Stimulated activated naive B cell treated with anti-CD40 and anti-IgM and Interleukin-4, amounts not matched to agents 10 μg/mL and 1 μg/mL and 100 μg/mL, for 72 hours (primary cell): ENCODE measurements around the gene RTL10.
A peak's percentile ranks its signal among the peaks of the same experiment; 100 is the strongest.

Experiments used
- ATAC-seq, 2 donors: fragments of 150-1000 bp; cut with Tn5 transposase; replicated peaks; 2 replicates each; pipeline ENCODE4 v1.10.0; 2021; ENCODE audit warnings: moderate library complexity in 1 of 2
- DNase-seq: peaks from one replicate; pipeline ENCODE4 v3.0.0; 2021
- H3K27ac Mint-ChIP-seq: one replicate; pipeline ENCODE4 v1.8.0; 2022; ENCODE audit warnings: mild to moderate bottlenecking, mixed read lengths
- H3K27me3 Mint-ChIP-seq, 2 donors: one replicate each; pipeline ENCODE4 v1.8.0; 2022; ENCODE audit warnings: mixed read lengths in 2 of 2
- H3K36me3 Mint-ChIP-seq, 2 donors: one replicate each; pipeline ENCODE4 v1.8.0; 2022; ENCODE audit warnings: mixed read lengths in 2 of 2, mild to moderate bottlenecking in 1 of 2
- H3K4me1 Mint-ChIP-seq, 2 donors: one replicate each; pipeline ENCODE4 v1.8.0; 2022; ENCODE audit warnings: mixed read lengths in 2 of 2, mild to moderate bottlenecking in 1 of 2
- H3K4me3 Mint-ChIP-seq, 2 donors: one replicate each; pipeline ENCODE4 v1.8.0; 2022; ENCODE audit warnings: mild to moderate bottlenecking in 2 of 2, mixed read lengths in 2 of 2, moderate library complexity in 1 of 2
- H3K9me3 Mint-ChIP-seq, 2 donors: one replicate each; pipeline ENCODE4 v1.8.0; 2022; ENCODE audit warnings: mixed read lengths in 2 of 2, mild to moderate bottlenecking in 1 of 2

Gene RTL10

DNA sequence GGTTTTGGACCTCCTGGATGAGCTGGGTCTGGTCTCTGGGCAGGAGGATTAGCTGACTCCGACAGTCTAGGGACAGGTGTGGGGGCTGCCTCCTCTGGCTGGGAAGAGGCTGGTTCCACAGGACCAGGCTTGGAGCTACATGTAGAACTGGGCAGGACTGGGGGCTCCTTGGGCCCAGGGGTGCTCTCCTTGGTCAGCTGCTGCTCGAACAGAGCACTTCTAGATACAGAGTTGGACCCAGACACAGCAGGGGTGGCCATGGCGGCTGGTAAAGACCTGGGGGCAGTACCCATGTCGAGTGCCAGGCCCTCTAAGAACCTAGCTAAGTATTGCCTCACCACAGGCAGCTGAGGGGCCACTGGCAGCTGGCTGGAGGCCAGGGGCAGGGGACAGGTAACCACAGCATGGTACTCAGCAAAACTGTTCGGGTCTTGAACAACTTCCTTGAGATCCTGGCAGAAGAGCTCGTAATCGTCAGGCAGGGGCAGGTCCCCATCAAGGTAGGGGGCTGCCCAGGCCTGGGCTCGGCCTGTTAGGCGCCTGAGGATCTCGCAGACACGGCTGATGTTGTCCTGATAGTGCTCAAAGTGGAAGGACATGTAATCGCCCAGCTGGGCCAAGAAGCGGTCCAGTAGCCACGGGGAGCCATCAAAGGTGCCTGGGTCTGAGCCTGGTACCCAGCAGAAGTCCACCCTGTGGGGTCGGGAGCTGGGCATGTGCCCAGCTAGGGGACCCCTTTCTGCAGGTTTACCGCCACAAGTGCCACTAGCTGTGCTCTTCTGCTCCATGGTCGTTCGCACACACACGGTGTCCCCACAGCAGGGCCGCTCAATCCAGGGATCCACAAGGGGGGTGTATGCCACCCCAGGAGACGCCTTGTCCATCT lies 3.1 kb downstream of the RTL10 start:
- ATAC-seq (no peak), DNase-seq (no peak)
- Mint-ChIP-seq H3K27me3 (no peaks in the 10 kb centered on the region), H3K4me3 (peak overlapping the region in 1 of 2 donors; percentile 32), H3K27ac (peak overlapping the region; percentile 22), H3K9me3 (no peaks in the 10 kb centered on the region), H3K4me1 (peaks cover 34 to 36% of the 10 kb centered on the region in 2 donors), H3K36me3 (peaks cover 30 to 52% of the 10 kb centered on the region in 2 donors)

DNA sequence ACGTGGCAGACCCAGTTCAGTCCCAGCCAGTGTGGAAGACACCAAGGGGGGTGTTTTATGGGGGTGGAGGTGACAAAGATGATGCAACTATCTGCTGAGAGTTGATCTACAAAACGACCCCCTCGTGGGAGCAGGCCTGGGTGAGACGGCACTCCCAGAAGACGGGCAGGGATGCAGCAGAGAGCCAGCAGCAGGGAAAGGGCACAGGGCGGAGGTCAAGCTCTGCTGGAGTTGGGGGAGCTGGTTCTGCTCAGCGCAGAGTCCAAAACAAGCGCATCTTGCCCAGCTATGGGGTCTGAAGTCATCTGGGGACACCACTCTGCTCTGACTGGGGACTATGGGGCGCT lies 3.9 kb downstream of the RTL10 start:
- no peak for DNase-seq
- peaks cover 32% of the 10 kb centered on the region in 2 donors for H3K4me1 Mint-ChIP-seq
- ATAC-seq, result no peak
- no peaks in the 10 kb centered on the region for H3K9me3 Mint-ChIP-seq
- no peak overlapping the region for H3K27ac Mint-ChIP-seq
- no peak overlapping the region for H3K4me3 Mint-ChIP-seq
- H3K27me3 Mint-ChIP-seq, result no peaks in the 10 kb centered on the region
- H3K36me3 Mint-ChIP-seq, result peaks cover 31 to 53% of the 10 kb centered on the region in 2 donors

DNA sequence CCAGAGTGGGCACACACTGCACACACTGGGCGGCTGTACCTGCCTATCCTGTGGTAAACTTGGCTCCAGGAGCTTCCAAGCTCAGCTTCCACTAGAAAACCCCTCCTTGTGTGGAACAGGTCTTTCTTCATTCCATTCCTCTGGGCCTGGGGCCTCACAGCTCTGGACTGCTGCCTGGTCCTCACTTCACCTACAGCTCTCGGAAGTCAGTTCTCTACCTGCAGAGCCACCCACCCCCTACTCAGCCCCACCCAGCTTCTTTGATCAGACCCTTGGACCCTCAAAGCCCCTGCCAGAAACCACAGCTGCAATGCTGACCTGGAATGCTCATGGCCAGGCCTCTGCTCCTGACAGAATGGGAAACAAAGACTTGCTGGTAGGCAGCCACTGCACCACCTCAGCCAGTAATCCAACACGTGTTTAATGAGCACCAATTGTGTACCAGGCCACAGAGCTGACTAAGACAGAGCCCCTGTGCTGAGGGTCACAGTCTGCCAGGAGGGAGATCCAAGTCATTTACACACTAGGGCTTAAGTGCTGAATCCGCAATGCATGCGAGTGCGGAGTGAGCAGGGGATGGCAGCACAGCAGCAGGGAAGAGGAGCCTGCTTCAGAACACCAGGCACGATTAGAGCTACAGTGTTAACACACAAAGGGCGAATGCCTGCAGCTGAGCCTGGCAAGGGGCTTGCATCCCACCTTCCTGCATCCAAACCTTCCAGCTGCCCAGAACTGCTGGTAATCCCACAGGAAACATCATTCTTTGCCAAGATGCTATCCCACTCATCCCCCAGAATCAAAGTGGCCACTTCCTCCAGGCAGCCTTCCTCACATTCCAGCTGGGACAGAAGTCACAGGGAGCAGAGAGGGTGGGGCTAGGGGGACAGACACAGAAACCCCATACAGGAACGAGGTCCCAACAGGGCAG lies 4.6 kb downstream of the RTL10 start:
- Mint-ChIP-seq H3K27ac (no peak overlapping the region), H3K9me3 (no peaks in the 10 kb centered on the region), H3K4me3 (no peak overlapping the region), H3K27me3 (no peaks in the 10 kb centered on the region), H3K4me1 (peaks cover 36 to 37% of the 10 kb centered on the region in 2 donors), H3K36me3 (peaks cover 32 to 56% of the 10 kb centered on the region in 2 donors)
- ATAC-seq, result no peak
- DNase-seq, result no peak

DNA sequence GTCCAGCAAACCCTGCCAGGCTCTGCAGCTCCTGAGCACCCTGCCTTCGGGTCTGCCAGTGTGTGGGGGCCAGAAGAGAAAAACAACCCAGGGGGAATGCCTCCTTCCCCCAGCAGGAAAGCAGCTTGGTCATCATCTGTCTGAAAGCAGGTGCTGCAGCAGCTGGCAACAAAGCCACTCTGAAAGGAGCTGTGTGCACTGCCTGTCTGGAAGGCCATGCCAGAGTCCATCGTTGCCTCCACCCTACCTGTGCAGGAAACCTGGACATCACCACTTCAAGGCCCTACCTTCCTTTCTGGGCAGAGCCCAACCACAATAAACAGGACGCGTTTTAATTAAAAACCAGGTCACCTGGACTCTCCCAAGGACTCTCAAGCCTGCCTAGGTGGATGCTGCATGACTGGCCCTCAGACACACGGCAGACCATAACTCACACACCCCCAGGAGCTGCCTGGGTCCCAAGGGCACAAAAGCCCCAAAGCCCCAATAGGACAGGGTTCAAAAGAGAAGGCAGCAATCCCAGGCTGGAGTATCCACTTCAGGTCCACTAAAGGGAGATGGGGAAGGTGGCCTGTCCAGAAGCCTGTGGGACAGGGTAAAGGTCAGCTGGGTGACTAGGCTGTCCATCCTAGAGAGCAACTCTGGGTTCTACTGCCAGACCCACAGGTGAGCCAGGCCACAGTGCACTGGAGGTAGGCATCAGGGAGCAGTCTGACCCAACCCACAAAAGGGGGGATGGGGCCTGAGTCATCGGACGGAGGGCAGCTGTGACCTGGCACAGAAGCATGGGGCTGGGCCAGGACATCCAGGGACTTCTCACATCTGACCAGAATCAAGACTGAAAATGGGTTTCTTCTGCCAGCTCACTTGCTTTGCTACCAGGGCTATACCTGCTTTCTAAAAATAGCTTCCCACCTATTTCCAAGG lies 6.1 kb downstream of the RTL10 start:
- H3K9me3 Mint-ChIP-seq, result no peaks in the 10 kb centered on the region
- ATAC-seq (no peak), DNase-seq (no peak)
- no peak overlapping the region for H3K4me3 Mint-ChIP-seq
- peaks cover 34 to 59% of the 10 kb centered on the region in 2 donors for H3K36me3 Mint-ChIP-seq
- no peaks in the 10 kb centered on the region for H3K27me3 Mint-ChIP-seq
- H3K4me1 Mint-ChIP-seq, result peaks cover 42 to 44% of the 10 kb centered on the region in 2 donors
- H3K27ac Mint-ChIP-seq, result no peak overlapping the region

GRCh38 chr22:19847345-19847632 lies 7.4 kb downstream of the RTL10 start:
- ATAC-seq, result no peak
- Mint-ChIP-seq H3K9me3 (no peaks in the 10 kb centered on the region), H3K4me1 (peaks cover 29 to 33% of the 10 kb centered on the region in 2 donors), H3K4me3 (no peak overlapping the region), H3K27ac (no peak overlapping the region), H3K36me3 (peaks cover 30 to 51% of the 10 kb centered on the region in 2 donors), H3K27me3 (no peaks in the 10 kb centered on the region)
- no peak for DNase-seq

- H3K36me3 Mint-ChIP-seq, result peaks cover 27 to 47% of the 10 kb centered on the region in 2 donors
- H3K27ac Mint-ChIP-seq, result no peak overlapping the region
- H3K27me3 Mint-ChIP-seq, result no peaks in the 10 kb centered on the region
- ATAC-seq (no peak), DNase-seq (no peak)
- no peak overlapping the region for H3K4me3 Mint-ChIP-seq
- no peaks in the 10 kb centered on the region for H3K9me3 Mint-ChIP-seq
- peaks cover 30 to 33% of the 10 kb centered on the region in 2 donors for H3K4me1 Mint-ChIP-seq
Observed at GRCh38 chr22:19846620-19847344, 7.9 kb downstream of the RTL10 start.

GRCh38 chr22:19845054-19845722 lies 9.5 kb downstream of the RTL10 start:
- ATAC-seq, result peak; percentile 74 to 85
- peak overlapping the region; percentile 56 for H3K27ac Mint-ChIP-seq
- no peaks in the 10 kb centered on the region for H3K27me3 Mint-ChIP-seq
- H3K9me3 Mint-ChIP-seq, result no peaks in the 10 kb centered on the region
- H3K36me3 Mint-ChIP-seq, result peaks cover 22 to 46% of the 10 kb centered on the region in 2 donors
- peak overlapping the region in 1 of 2 donors; percentile 60 for H3K4me3 Mint-ChIP-seq
- no peak for DNase-seq
- peaks cover 28 to 37% of the 10 kb centered on the region in 2 donors for H3K4me1 Mint-ChIP-seq

DNA sequence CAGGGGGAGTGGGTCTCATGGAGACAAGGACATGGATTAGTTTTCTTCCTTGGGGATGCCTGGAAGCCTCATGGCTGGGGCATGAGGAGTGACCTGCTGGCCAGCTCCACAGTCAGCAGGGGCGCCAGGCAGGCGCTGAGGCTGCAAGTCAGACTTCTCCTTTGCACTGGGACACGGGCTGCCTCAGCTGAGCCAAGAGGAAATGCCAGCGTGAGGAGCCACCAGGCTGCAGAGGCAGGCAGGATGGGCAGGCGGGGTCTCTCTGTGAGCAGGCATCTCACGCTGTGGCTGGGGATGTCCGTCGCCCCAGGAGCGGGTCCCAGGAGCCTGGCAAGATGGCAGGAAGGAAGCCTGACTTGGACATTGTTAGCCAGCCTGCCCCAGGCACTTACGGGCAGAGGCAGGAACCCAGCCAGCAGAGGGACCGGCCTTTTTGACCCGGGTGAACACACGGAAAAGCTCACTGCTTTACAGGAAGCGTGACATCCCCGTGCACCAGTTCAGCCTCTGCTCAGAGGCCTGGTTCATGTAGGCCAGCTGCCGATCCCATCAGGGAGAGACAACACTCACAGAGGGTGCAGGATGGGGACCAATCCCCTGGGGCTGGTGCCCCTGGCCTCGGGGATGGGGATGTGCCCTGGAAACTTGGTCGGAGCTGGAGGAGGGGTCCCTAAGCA lies 10.2 kb downstream of the RTL10 start:
- peak overlapping the region; percentile 75 for H3K27ac Mint-ChIP-seq
- ATAC-seq, result peak; percentile 61 to 62
- no peaks in the 10 kb centered on the region for H3K9me3 Mint-ChIP-seq
- DNase-seq, result no peak
- H3K27me3 Mint-ChIP-seq, result no peaks in the 10 kb centered on the region
- H3K4me3 Mint-ChIP-seq, result peak overlapping the region; percentile 36 to 60
- peaks cover 23 to 43% of the 10 kb centered on the region in 2 donors for H3K36me3 Mint-ChIP-seq
- peaks cover 27 to 37% of the 10 kb centered on the region in 2 donors for H3K4me1 Mint-ChIP-seq

DNA sequence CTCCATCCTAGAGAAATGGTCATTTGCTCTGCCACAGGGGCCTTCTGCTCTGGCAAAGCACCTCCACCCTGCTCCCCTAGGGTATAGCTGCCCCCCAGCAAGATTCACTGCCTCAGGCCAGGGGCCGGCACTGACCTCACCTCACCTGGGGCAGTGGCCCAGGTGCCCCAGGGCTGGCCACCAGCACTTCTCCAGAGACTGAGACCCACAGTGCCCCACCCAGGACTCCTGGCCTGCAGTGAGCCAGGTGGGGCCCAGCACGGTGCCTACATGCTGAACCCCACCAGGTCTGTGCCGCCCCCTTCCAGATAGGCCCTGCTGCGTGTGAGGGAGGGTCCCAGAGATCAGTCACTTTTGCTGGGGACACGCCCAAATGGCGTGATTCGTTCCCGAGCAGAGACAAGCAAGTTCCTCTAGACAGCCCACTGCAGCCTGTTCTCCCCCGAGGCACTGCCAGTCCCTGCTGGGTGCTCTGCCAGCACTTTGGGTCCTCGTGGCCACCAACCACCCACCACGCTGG lies 10.8 kb downstream of the RTL10 start:
- Mint-ChIP-seq H3K4me3 (peak overlapping the region in 1 of 2 donors; percentile 60), H3K9me3 (no peaks in the 10 kb centered on the region), H3K36me3 (peaks cover 23 to 43% of the 10 kb centered on the region in 2 donors), H3K27me3 (no peaks in the 10 kb centered on the region), H3K4me1 (peaks cover 27 to 37% of the 10 kb centered on the region in 2 donors), H3K27ac (peak overlapping the region; percentile 75)
- ATAC-seq, result no peak
- DNase-seq, result no peak

DNA sequence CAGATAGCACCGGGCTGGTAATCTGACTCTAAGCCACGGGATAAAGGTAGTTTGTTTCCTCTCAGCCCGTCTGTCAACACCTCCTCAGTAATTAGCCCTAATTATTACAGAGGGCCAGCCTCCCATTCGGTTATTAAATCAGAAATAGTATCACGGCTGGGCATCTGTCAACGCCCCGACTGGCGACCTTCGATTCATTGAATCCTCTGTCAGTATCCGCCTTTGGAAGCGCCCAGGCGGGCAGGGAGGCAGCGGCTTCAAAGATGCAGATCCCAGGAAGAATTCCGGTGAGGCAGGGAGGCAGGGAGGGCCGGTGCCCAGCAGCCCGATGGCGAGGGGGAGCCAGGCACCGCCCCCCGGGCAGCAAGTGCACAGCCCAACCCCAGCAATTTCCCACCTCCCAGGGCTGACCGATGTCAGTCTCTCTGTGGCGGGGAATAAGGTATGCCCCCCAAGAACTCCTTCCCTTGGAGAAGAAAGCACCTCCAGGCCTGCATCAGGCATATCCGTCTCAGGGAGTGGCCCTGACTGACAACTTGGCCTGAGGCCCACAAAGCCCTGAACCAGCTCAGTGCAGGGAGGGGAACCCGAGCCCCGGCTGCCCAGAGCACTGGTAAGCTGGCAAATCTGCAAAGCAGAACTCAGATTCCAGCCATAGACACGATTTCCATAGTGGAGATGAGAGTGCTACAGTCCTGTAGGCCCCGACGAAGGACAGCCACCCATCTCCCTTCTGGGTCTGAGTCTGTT lies 11.4 kb downstream of the RTL10 start:
- Mint-ChIP-seq H3K36me3 (peaks cover 17 to 38% of the 10 kb centered on the region in 2 donors), H3K4me3 (no peak overlapping the region), H3K27ac (no peak overlapping the region), H3K27me3 (no peaks in the 10 kb centered on the region), H3K9me3 (no peaks in the 10 kb centered on the region), H3K4me1 (peaks cover 27 to 37% of the 10 kb centered on the region in 2 donors)
- no peak for ATAC-seq
- DNase-seq, result no peak

DNA sequence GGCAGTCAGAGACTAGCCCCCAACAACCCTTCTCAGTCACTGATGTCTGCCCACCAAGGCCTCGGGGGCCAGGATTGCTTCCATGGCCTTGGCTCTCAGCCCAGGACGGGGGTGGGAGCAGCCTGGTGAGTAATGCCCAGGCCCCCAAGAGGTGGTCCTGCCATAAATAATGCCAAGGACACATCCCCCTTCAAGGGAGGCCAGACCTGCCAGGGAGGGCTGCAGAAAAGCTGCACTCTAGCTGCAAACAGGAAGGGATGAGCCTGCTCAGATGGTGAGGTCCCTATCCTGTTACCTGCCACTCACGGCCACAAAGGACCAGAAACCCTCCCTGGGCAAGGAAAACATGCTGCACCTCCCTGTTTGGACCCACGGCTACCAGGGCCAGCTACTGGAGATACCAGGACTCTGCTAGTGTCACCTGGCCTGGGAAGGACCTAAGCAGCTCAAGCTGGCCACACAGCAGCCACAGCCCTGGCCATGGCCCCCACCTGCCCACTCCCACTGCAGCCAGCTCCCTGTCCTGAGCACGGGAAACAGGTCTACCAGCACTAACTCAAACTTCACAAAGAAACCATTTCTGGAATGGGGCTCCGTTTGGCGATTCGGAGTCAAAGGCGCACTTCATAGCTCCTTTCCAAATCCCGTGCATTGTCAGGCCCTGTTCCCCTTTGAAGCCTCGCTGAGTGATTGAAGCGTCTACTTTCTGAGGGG lies 12.1 kb downstream of the RTL10 start:
- no peak overlapping the region for H3K27ac Mint-ChIP-seq
- peaks cover 27 to 42% of the 10 kb centered on the region in 2 donors for H3K4me1 Mint-ChIP-seq
- no peaks in the 10 kb centered on the region for H3K9me3 Mint-ChIP-seq
- no peaks in the 10 kb centered on the region for H3K27me3 Mint-ChIP-seq
- no peak overlapping the region for H3K4me3 Mint-ChIP-seq
- ATAC-seq (no peak), DNase-seq (no peak)
- H3K36me3 Mint-ChIP-seq, result peaks cover 15 to 36% of the 10 kb centered on the region in 2 donors
